HL-60 (cell line): ENCODE results near the gene RPL10A.
"Not testable (repeated sequence)": the region's sequence is repeated elsewhere in the genome, so short reads cannot be mapped to it uniquely, and the experiment has no call there.

Source experiments
- DNase-seq, 2 experiments: peaks; one replicate each; pipeline ENCODE4 v3.0.0-alpha.2; 2010 to 2020; ENCODE audit warnings: low read depth in 1 of 2, low spot score in 1 of 2
- H3K27ac ChIP-seq: fragments of 250-450 bp; sonication (Bioruptor Pico); replicated peaks from 2 replicates; pipeline ENCODE4 v1.5.1; 2020; ENCODE audit warnings: mild to moderate bottlenecking, moderate library complexity
- H3K27me3 ChIP-seq: fragments of 250-450 bp; sonication (Bioruptor Pico); 2 replicates; pipeline ENCODE4 v1.5.1; 2021; ENCODE audit warnings: mild to moderate bottlenecking, moderate library complexity; ENCODE audit not compliant: insufficient read depth, poor library complexity, severe bottlenecking
- H3K4me3 ChIP-seq: replicated peaks from 2 replicates; pipeline ENCODE4 v1.5.1; 2011; ENCODE audit warnings: mild to moderate bottlenecking, control low read depth, low read length; ENCODE audit not compliant: insufficient read depth
- CTCF ChIP-seq: IDR thresholded peaks from one replicate; pipeline ENCODE4 v1.5.1; 2011; ENCODE audit warnings: low read length, control low read depth, inconsistent platforms; ENCODE audit not compliant: insufficient read depth
- GABPA ChIP-seq: IDR thresholded peaks from 2 replicates; pipeline ENCODE4 v1.6.1; 2012; ENCODE audit warnings: low read depth
- POLR2AphosphoS5 ChIP-seq: IDR thresholded peaks from 2 replicates; pipeline ENCODE4 v1.6.1; 2012; ENCODE audit warnings: low read depth
- REST ChIP-seq: IDR thresholded peaks from 2 replicates; pipeline ENCODE4 v1.6.1; 2012; ENCODE audit warnings: low read depth; ENCODE audit not compliant: insufficient replicate concordance
- SPI1 ChIP-seq: IDR thresholded peaks from 2 replicates; pipeline ENCODE4 v1.6.1; 2012; ENCODE audit warnings: low read depth, mild to moderate bottlenecking, borderline replicate concordance

RPL10A gene

GRCh38 chr6:35428421-35429149 lies 39.6 kb upstream of the RPL10A start:
- H3K27ac ChIP-seq: no peak overlapping the region
- no peak overlapping the region for H3K4me3 ChIP-seq
- DNase-seq: no peak
- TF ChIP-seq GABPA (no peak), POLR2AphosphoS5 (no peak), SPI1 (no peak), REST (no peak), CTCF (no peak)
- H3K27me3 ChIP-seq: no peaks in the 10 kb centered on the region

GRCh38 chr6:35429463-35429862 lies 38.7 kb upstream of the RPL10A start:
- no peak for DNase-seq
- TF ChIP-seq REST (no peak), GABPA (no peak), SPI1 (no peak; the same call in 1 of the 2 replicates), CTCF (no peak), POLR2AphosphoS5 (no peak)
- H3K27me3 ChIP-seq: no peaks in the 10 kb centered on the region
- H3K4me3 ChIP-seq: no peak overlapping the region
- H3K27ac ChIP-seq: no peak overlapping the region

- Histone ChIP-seq H3K27me3 (no peaks in the 10 kb centered on the region), H3K4me3 (no peak overlapping the region), H3K27ac (no peak overlapping the region)
- TF ChIP-seq CTCF (no peak), SPI1 (no peak), REST (no peak), GABPA (no peak), POLR2AphosphoS5 (no peak)
- no peak for DNase-seq
Measured at GRCh38 chr6:35432291-35432690, 35.9 kb upstream of the RPL10A start.

GRCh38 chr6:35432702-35433101 lies 35.5 kb upstream of the RPL10A start:
- DNase-seq, H3K27ac ChIP-seq, H3K4me3 ChIP-seq, H3K27me3 ChIP-seq: not testable (repeated sequence)
